NT2/D1 (cell line): ENCODE results near the gene ZNF503.

Experiments
- YY1 ChIP-seq: IDR thresholded peaks from 2 replicates; pipeline ENCODE4 v1.6.1; 2011; ENCODE audit not compliant: insufficient read length, insufficient read depth
- ZNF274 ChIP-seq: IDR thresholded peaks from 2 replicates; pipeline ENCODE4 v1.6.1; 2011; ENCODE audit warnings: mild to moderate bottlenecking, low read depth, low read length

- TF ChIP-seq ZNF274: no peak
- no peak for TF ChIP-seq YY1
Observed at GRCh38 chr10:75434291-75434690, 32.7 kb upstream of the ZNF503 start.
